RWPE1 (cell line): ENCODE measurements around the gene ADH4.
"Not testable (repeated sequence)": the region's sequence is repeated elsewhere in the genome, so short reads cannot be mapped to it uniquely, and the experiment has no call there.

Source experiments
- CTCF ChIA-PET: fragments of 350-600 bp; sonication (Branson Sonifier 250); formaldehyde crosslinking; extraction: SDS; loops from one replicate; lab custom pipeline; 2021; lab: Yijun Ruan, JAX
- POLR2A ChIA-PET: fragments of 400-600 bp; formaldehyde crosslinking; extraction: SDS; loops from one replicate; lab custom pipeline; 2020; ENCODE audit warnings: antibody characterized with exemption; ENCODE audit not compliant: low non-redundant PET; lab: Yijun Ruan, JAX
- DNase-seq: peaks from one replicate; pipeline ENCODE4 v3.0.0; 2012; ENCODE audit warnings: low spot score
- H3K27ac ChIP-seq: fragments of 450-650 bp; 2 replicates; pipeline ENCODE4 v1.5.1; 2017
- TF ChIP-seq, protein P1 (sequence below): fragments of 450-650 bp; conservative IDR thresholded peaks from 2 replicates; pipeline ENCODE4 v1.5.1; 2017; ENCODE audit warnings: low read depth, mild to moderate bottlenecking

ADH4 gene

DNA sequence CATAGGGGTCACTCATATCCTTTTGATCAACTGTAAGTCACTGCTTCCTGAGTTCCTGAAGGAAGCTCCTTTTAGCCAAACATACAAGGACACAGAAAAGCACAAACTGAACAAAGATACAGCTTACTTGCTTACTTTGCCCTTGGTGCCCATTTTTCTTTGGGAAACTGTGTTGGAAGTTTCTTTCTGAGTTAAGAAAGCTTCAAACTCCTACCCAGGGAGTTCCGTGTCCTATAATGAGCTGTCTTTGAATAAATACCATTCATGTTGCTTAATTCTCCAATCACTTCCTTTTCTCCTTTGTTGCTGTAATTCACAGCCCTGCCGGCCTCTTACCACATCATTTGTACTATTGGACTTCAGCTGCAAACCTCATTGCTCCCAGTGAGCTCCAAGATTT, at the start of gene ADH4:
Gene ADH4, minus strand, starts transcription at position 228 of the 400 bp plus-strand sequence. Its CDS starts 75 bp downstream, at position 153.
- POLR2A ChIA-PET, result no interaction called here
- TF ChIP-seq, protein P1, sequence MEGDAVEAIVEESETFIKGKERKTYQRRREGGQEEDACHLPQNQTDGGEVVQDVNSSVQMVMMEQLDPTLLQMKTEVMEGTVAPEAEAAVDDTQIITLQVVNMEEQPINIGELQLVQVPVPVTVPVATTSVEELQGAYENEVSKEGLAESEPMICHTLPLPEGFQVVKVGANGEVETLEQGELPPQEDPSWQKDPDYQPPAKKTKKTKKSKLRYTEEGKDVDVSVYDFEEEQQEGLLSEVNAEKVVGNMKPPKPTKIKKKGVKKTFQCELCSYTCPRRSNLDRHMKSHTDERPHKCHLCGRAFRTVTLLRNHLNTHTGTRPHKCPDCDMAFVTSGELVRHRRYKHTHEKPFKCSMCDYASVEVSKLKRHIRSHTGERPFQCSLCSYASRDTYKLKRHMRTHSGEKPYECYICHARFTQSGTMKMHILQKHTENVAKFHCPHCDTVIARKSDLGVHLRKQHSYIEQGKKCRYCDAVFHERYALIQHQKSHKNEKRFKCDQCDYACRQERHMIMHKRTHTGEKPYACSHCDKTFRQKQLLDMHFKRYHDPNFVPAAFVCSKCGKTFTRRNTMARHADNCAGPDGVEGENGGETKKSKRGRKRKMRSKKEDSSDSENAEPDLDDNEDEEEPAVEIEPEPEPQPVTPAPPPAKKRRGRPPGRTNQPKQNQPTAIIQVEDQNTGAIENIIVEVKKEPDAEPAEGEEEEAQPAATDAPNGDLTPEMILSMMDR, result no peak
- no peak for DNase-seq
- CTCF ChIA-PET, result no interaction called here
- no peak within 1 kb of the TSS for H3K27ac ChIP-seq

DNA sequence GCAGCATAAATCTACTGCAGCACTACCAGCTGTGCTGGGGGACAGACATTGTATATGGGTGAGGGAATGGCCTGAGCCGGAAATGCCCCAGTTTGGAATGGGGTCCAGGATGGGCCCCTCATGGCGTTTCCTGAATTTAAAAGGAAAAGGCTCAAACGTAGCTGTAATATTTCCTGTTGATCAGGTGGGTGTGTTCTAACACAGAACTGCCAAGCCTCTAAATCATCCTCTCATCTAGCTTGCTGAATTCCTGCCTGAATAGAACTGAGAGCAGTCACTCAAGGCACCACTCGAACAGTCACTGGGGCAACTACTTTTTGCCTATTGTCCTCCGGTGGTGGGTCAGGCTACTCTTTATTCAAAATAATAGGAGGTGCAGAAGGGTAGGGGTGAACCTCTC, 46.2 kb upstream of the ADH4 start:
- no peak overlapping the region for H3K27ac ChIP-seq
- POLR2A ChIA-PET, result no interaction called here
- CTCF ChIA-PET, result interaction anchor here (0.6 kb wide), 2 partner anchors 10 to 129 kb away, joined by 3 to 5 read pairs; no protein-coding TSS in a partner anchor
- DNase-seq, result no peak
- TF ChIP-seq, protein P1, result no peak

DNA sequence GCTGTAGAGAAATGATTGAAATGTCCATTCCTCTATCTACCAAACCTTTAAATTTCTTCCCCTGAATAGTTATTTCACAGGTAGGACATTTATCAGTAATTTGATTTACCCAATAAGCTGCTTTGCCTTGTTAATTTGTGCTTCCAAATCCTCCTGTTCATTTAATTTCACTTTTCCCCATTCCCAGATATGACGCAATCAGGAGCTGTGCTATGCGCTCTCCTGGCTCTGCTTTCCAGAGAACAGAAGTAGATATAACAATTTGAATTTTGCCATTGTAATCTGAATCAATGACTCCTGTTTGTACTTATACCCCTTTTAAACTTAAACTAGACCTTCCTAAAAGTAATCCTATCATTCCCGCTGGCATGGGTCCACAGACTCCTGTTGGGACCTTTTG, 45.8 kb upstream of the ADH4 start:
- POLR2A ChIA-PET, H3K27ac ChIP-seq, DNase-seq: not testable (repeated sequence)
- CTCF ChIA-PET, result interaction anchor here (0.6 kb wide), 1 partner anchor 11 kb away, joined by 5 read pairs; no protein-coding TSS in a partner anchor

DNA sequence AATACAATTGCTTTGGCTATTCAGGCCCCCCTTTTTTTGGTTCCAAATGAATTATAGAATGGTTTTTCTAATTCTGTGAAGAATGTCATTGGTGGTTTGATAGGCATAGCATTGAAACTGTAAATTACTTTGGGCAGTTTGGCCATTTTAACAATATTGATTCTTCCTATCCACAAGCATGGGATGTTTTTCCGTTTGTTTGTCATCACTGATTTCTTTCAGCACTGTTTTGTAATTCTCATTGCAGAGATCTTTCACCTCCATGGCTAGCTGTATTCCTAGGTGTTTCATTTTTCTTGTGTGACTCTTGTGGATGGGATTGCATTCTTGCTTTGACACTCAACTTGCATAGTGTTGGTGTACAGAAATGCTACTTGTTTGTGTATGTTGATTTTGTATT, 41.9 kb upstream of the ADH4 start:
- CTCF ChIA-PET, result interaction anchor here (0.6 to 0.7 kb wide), 2 partner anchors 219 to 317 kb away, joined by 3 read pairs; no protein-coding TSS in a partner anchor
- POLR2A ChIA-PET, result no interaction called here
- no peak for DNase-seq
- H3K27ac ChIP-seq, result no peak overlapping the region
- TF ChIP-seq, protein P1, result no peak

DNA sequence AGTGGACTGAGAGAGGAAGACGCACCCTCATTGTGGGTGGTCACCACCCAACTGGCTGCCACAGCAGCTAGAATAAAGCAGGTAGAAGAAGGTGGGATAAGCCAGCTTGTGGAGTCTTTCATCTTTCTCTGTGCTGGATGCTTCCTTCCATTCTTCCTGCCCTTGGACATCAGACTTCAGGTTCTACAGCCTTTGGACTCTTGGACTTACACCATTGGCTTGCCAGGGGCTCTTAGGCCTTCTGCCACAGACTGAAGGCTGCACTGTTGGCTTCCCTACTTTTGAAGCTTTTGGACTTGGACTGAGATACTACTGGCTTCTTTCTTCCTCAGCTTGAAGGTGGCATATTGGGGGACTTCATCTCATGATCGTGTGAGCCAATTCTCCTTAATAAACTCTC, 41.5 kb upstream of the ADH4 start:
- DNase-seq, result no peak
- ChIA-PET CTCF (interaction anchor here (0.6 kb wide), 1 partner anchor 220 kb away, joined by 3 read pairs; no protein-coding TSS in a partner anchor), POLR2A (no interaction called here)
- TF ChIP-seq, protein P1, result no peak
- no peak overlapping the region for H3K27ac ChIP-seq

DNA sequence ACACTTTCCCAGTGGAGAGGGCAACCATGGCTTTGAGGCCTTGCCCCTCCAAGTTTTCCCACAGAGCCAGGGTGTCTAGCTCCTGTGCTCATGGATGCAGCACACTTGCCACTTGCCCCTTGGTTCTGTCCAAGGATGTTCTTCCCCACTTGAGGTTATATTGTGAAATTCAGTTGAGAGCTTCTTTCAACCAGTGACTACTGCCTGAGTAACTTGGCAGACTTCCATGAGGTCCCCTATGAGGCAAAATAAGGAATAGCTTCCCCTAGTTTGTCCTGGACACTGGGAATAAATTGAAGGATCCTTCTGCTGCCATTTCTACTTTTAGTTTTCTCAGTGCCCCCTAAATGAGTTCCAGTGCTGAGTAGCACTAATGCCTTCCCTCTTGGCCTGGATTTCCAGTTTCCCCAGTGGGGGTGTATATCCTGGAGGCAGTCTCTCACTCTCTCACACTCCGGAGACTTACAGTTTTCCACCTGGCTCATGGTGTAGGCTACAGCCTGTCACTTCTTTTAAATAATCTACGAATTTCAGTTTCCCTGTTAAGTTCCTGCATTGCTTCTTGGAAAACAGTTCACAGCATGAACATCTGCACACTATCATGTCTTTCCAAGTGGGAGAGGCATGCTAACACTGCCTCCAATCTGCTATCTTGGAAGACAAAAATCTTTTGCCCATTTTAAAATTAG, 36.4 kb upstream of the ADH4 start:
- H3K27ac ChIP-seq, result no peak overlapping the region
- peak; percentile 58 for DNase-seq
- POLR2A ChIA-PET, result no interaction called here
- CTCF ChIA-PET, result no interaction called here
- TF ChIP-seq, protein P1, result no peak

DNA sequence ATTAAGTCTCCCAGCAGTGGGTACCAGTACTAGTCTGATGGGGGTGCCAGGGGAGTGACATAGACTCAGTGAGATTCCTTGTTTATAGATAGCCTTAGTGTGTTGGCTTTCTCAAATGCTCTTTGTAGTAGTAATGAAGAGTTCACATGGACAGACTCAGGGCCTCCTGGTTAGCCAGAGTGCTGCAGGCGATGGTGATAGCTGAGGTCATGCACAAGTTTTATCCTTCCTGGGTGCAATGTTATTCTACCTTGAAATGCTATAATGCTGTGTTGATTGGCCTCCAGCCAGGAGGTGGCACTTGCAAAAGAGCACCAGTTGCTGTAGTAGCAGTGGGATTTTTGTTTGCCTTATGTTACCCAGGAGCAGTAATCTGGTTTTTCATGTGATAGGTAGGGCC, 35.5 kb upstream of the ADH4 start:
- H3K27ac ChIP-seq, result no peak overlapping the region
- ChIA-PET CTCF (no interaction called here), POLR2A (no interaction called here)
- no peak for DNase-seq
- TF ChIP-seq, protein P1, result no peak
